COLO668 (cell line): ENCODE data around the gene C5orf24.

Source experiments
- DNase-seq: peaks from one replicate; lab custom pipeline; 2025; ENCODE audit not compliant: unreplicated experiment; lab: John Stamatoyannopoulos, UW

C5orf24 gene

DNA sequence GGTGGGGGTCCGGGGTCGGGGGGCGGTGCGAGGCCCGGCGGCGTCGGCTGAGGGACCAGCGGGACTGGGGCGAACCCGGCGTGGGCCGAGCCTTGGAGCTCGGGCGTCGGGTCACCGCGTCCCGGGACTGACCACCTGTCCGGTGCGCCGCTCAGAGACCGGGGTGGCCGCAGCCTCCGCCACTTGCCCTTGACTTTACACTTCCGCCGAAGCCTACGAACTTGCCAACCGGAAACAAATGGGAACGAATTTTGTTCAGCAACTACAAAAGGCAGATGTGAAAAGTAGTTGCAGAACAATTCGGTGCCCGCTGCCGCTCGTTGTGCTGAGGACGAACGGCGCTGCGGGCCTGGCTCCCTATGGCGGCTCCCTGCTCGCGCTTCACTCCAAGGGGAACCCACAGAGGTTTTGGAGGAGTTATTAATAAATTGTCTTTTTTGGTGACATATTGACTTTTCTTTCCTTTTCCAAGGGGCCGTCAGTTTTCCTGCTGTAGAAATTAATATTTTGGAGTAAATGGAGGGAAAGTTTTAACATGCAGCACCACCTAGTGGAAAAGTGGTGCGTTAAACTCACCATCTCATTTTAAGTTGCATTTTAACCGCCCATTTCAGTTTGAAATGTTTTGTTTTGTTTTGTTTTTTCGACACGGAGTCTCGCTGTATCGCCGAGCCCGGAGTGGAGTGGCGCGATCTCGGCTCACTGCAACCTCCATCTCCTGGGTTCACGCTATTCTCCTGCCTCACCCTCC is 59.7 kb downstream of the C5orf24 start:
- DNase-seq: peak; percentile 65

DNA sequence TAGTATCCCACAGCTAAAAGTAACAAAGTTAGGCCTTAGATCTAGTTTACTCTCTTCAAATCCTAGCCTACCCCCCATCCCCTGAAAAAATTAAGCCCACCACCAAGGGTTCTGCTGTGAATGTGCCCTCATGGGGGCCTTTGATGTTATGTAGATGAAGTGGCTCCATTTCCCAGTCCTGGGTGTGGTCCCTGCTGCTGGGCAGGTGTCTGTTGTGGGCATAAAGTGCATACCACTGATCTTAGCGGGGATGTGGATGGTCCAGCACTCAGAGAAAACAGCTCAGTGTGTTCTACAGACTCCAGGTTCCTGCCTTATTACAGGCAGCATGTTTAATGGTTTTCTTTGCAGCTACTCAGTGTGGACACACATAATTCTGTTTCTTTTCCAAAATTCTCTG is 61.0 kb downstream of the C5orf24 start:
- DNase-seq: no peak
